MG63 (cell line): ENCODE measurements around the gene SULT1A1. TPM values are rescaled to one million over a fixed set of nuclear protein-coding genes. Genes with fewer than 3 reads are reported as not detected.
A peak's percentile ranks its signal among the peaks of the same experiment; 100 is the strongest.
"Not testable (repeated sequence)": the region's sequence is repeated elsewhere in the genome, so short reads cannot be mapped to it uniquely, and the experiment has no call there.

Source experiments
- DNase-seq: peaks from one replicate; pipeline ENCODE4 v3.0.0-alpha.2; 2020
- H3K27me3 ChIP-seq: fragments of 250-450 bp; sonication (Bioruptor Pico); 2 replicates; pipeline ENCODE4 v1.5.1; 2020; ENCODE audit warnings: mild to moderate bottlenecking, moderate library complexity
- H3K36me3 ChIP-seq: fragments of 250-450 bp; sonication (Bioruptor Pico); 2 replicates; pipeline ENCODE4 v1.5.1; 2020; ENCODE audit warnings: mild to moderate bottlenecking, moderate library complexity
- H3K4me3 ChIP-seq: fragments of 250-450 bp; sonication (Bioruptor Pico); 2 replicates; pipeline ENCODE4 v1.5.1; 2020; ENCODE audit warnings: mild to moderate bottlenecking, moderate library complexity
- H3K9me3 ChIP-seq: fragments of 250-450 bp; sonication (Bioruptor Pico); 2 replicates; pipeline ENCODE4 v1.5.1; 2020; ENCODE audit warnings: mild to moderate bottlenecking, moderate library complexity
- total RNA-seq: library from RNA; depleted of rRNA; stranded (reverse); fragments of >200 nt; shearing (Covaris generic); gene quantifications from 2 replicates; pipeline ENCODE4 v1.2.3, GENCODE V29; 2014; ENCODE audit warnings: low replicate concordance; rRNA removed

SULT1A1 gene
- total RNA-seq: 0.12 and 2.3 TPM in 2 replicates

DNA sequence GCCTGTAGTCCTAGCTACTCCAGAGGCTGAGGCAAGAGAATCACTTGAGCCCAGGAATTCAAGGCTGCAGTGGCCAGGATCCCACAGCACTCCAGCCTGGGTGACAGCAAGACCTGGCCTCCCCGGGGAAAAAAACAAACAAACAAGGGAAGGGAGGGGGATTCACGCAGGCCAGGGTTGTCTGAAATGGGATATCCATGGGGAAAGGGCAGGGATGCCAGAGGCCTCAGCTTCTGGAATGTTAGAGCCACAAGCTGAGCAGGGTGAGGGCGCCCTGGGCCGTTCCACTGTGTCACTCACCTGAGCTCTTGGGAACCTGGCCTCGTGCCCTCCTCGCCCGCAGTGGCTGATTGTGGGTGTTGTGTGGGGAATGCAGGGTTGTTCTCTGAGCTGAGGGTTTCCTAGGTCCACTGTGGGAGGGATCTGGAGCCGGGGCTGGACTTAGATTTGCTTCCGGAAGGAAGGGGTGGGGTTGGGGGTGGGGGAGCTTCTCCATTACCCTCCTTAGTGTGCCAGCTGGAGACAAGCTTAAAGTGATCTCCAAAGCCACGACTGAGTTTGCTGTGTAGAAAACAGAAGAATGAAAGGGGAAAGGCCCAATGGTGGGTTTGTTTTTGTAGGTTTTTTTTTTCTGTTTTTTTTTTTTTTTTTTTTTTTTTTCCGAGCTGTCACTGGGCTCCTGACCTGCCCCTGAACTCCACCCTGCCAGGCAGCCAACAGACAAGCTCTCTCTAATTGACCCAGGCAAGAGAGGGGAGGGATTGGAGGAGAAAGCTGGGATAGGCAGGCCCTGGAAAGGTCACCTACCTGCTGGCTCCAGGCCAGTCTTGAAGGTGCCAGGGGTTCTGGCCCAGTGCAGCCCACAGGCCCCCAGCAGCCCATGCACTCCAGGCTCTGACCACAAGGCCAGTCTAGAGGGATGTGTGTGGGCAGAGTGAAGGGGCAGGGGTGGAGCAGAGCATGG is at the start of gene SULT1A1:
Gene SULT1A1, minus strand, starts transcription at position 414 of the 964 bp plus-strand sequence. CDS start 1,189 bp downstream, outside the sequence.
- Histone ChIP-seq H3K27me3 (no peaks in the 10 kb centered on the region), H3K9me3 (no peaks in the 10 kb centered on the region), H3K36me3 (no peaks in the 10 kb centered on the region), H3K4me3 (no peak within 1 kb of the TSS)
- DNase-seq: no peak

- H3K9me3 ChIP-seq, DNase-seq, H3K4me3 ChIP-seq, H3K36me3 ChIP-seq, H3K27me3 ChIP-seq: not testable (repeated sequence)
Observed at GRCh38 chr16:28639959-28640358, 30.1 kb upstream of the SULT1A1 start.

GRCh38 chr16:28638359-28638758 is 28.5 kb upstream of the SULT1A1 start:
- not testable (repeated sequence) for H3K27me3 ChIP-seq, H3K4me3 ChIP-seq, H3K36me3 ChIP-seq, H3K9me3 ChIP-seq, DNase-seq

GRCh38 chr16:28637765-28638164 is 27.9 kb upstream of the SULT1A1 start, which contains the start of gene NPIPB8:
Gene NPIPB8, plus strand, starts transcription at chr16:28638065. Its CDS starts 296 bp downstream, at chr16:28638361.
- DNase-seq, H3K9me3 ChIP-seq, H3K36me3 ChIP-seq, H3K4me3 ChIP-seq, H3K27me3 ChIP-seq: not testable (repeated sequence)

DNA sequence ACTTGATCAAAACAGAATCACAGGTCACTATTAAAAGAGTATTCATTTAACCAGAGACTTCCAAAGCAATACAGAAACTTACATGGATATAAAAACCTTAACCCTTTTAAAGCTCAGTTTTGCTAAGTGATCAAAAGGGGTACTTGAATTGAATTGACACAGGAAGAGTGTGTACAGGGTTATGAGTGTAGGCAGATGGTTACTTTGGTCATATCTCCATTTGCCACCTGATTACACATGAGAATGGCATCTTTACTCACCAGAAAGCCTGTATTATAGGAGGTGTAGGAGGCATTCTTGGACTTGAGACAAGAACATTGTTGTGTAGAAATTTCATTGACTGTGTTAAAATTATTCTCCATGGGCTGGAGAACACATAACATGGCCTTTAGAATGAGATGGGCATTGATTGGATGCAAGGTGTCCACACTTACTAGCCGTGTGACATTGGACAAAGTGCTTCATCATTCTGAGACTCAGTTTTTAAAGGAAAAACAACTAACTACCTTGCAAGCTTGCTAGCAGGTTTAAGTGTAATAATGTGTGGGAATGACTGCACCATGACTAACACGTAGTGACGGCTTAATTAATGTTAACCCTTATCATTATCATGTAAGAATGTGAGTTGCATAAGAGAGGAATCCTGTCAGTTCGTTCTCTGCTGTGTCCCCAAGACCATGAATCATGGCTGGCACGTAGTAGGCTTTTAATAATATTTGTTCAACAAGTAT is 26.4 kb upstream of the SULT1A1 start:
- not testable (repeated sequence) for H3K27me3 ChIP-seq, H3K9me3 ChIP-seq, H3K4me3 ChIP-seq, H3K36me3 ChIP-seq
- peak; percentile 38 for DNase-seq

DNA sequence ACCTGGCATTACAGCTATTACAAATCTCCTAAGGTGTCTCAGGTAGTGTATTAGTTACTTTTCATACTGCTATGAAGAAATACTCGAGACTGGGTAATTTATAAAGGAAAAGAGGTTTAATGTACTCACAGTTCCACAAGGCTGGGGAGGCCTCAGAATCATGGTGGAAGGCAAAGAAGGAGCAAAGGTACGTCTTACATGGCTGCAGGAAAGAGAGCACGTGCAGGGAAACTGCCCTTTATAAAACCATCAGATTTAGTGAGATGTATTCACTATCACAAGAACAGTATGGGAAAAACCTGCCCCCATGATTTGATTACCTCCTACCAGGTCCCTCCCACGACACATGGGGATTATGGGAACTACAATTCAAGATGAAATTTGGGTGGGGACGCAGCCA is 21.1 kb upstream of the SULT1A1 start:
- not testable (repeated sequence) for H3K9me3 ChIP-seq, H3K4me3 ChIP-seq, DNase-seq, H3K36me3 ChIP-seq, H3K27me3 ChIP-seq

GRCh38 chr16:28623172-28623711 is 13.4 kb upstream of the SULT1A1 start:
- H3K36me3 ChIP-seq: no peaks in the 10 kb centered on the region
- no peak overlapping the region for H3K4me3 ChIP-seq
- H3K27me3 ChIP-seq: no peaks in the 10 kb centered on the region
- no peak for DNase-seq
- H3K9me3 ChIP-seq: no peaks in the 10 kb centered on the region

GRCh38 chr16:28622532-28623171 is 12.8 kb upstream of the SULT1A1 start:
- H3K9me3 ChIP-seq, H3K36me3 ChIP-seq, H3K4me3 ChIP-seq, H3K27me3 ChIP-seq, DNase-seq: not testable (repeated sequence)

DNA sequence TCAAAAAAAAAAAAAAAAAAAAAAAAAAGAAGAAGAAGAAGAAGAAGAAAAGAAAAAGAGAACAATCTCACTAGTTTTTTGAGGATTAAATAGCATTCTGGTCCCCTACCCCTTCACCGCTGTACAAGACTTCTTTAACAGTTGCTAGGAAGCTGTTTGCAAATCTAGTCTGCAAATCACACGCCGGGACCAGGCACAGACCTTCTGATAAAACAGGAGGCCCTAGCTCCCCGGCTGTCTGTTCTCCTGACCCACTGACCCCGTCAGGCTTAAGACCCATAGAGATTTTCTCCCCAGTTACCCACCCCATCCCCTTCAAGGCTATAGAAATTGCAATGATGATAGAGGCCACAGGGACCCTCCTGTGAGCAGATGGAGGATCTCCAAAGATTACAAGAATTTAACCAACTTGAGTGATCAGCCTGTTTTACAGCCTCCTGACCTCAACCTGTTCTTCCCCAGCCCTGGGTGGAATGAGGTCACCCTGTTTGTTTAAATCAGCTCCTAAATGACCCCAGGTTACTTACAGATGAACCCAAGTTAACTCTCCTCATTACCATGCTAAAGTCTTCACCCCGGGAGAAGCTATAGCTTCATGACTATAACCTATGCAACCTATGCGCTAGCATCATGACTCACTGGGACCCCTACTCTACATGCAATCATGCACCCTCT is 11.8 kb upstream of the SULT1A1 start:
- no peaks in the 10 kb centered on the region for H3K36me3 ChIP-seq
- no peak overlapping the region for H3K4me3 ChIP-seq
- DNase-seq: no peak

DNA sequence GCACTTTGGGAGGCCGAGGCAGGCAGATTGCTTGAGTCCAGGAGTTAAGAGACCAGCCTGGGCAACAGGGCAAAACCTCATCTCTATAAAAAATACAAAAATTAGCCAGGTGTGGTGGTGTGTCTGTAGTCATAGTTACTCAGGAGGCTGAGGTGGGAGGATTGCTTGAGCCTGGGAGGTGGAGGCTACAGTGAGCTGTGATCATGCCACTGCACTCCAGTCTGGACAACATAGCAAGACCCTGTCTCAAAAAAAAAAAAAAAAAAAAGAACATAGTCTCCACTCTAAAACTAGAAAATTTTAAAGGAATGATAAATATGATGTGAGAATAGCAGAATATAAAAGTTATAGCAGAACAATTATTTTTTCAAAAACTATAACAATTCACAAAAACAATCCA is 10.5 kb upstream of the SULT1A1 start:
- not testable (repeated sequence) for H3K4me3 ChIP-seq, DNase-seq, H3K9me3 ChIP-seq

More for the DNA sequence above, 11.8 kb upstream of the SULT1A1 start:
- Histone ChIP-seq H3K9me3 (no peaks in the 10 kb centered on the region), H3K27me3 (no peaks in the 10 kb centered on the region)

GRCh38 chr16:28617874-28618273 is 8.0 kb upstream of the SULT1A1 start:
- no peak for DNase-seq

More for the DNA sequence above, 10.5 kb upstream of the SULT1A1 start:
- H3K27me3 ChIP-seq, H3K36me3 ChIP-seq: not testable (repeated sequence)

GRCh38 chr16:28616636-28617035 is 6.8 kb upstream of the SULT1A1 start:
- no peaks in the 10 kb centered on the region for H3K9me3 ChIP-seq
- H3K4me3 ChIP-seq: no peak overlapping the region
- H3K27me3 ChIP-seq: no peaks in the 10 kb centered on the region
- no peak for DNase-seq
- no peaks in the 10 kb centered on the region for H3K36me3 ChIP-seq

More at GRCh38 chr16:28617874-28618273, 8.0 kb upstream of the SULT1A1 start:
- no peak overlapping the region for H3K4me3 ChIP-seq
- H3K36me3 ChIP-seq: no peaks in the 10 kb centered on the region
- H3K9me3 ChIP-seq: no peaks in the 10 kb centered on the region
- H3K27me3 ChIP-seq: no peaks in the 10 kb centered on the region

- H3K9me3 ChIP-seq, H3K4me3 ChIP-seq, H3K27me3 ChIP-seq, DNase-seq, H3K36me3 ChIP-seq: not testable (repeated sequence)
Observed at GRCh38 chr16:28616224-28616577, 6.4 kb upstream of the SULT1A1 start.

DNA sequence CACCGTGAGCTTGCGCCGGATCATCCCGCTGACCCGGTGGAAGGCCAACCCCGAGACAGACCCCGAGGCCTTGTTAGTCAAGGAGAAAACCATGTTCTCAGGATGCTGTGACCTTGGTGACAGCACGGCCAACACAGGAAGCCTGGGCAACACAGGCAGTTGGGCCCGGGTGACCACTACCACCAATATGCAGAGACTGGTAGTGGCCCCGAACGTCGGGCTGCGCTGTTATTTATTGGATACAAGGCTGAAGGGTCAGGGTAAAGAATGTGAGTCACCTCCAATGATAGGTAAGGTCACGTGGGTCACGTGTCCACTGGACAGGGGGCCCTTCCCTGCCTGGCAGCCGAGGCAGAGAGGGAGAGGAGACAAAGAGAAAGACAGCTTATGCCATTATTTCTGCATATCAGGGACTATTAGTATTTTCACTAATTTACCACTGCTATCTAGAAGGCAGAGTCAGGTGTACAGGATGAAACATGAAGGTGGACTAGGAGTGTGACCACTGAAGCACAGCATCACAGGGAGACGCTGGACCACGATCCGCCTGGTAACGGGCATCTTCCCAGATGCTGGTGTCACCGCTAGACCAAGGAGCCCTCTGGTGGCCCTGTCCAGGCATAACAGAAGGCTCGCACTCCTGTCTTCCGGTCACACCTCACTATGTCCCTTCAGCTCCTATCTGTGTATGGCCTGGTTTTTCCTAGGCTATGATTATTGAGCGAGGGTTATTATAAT is 5.8 kb upstream of the SULT1A1 start:
- DNase-seq: peak; percentile 54
- H3K9me3 ChIP-seq, H3K36me3 ChIP-seq, H3K4me3 ChIP-seq, H3K27me3 ChIP-seq: not testable (repeated sequence)

DNA sequence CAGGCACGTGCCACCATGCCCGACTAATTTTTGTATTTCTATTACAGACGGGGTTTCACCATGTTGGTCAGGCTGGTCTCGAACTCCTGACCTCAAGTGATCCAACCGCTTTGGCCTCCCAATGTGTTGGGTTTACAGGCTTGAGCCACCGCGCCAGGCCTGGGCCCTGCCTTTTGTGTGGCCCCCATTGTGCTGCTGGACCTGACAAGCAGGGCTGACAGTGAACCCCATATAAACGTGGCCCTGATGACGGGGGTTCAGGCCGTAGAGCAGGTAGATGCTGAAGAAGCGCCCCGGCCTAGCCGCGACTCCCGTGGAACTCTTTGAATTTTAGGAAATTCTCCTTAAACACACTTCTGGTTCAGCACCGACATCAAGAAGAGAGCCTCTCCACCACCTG is 4.7 kb upstream of the SULT1A1 start:
- H3K9me3 ChIP-seq, H3K4me3 ChIP-seq, H3K36me3 ChIP-seq, DNase-seq, H3K27me3 ChIP-seq: not testable (repeated sequence)

DNA sequence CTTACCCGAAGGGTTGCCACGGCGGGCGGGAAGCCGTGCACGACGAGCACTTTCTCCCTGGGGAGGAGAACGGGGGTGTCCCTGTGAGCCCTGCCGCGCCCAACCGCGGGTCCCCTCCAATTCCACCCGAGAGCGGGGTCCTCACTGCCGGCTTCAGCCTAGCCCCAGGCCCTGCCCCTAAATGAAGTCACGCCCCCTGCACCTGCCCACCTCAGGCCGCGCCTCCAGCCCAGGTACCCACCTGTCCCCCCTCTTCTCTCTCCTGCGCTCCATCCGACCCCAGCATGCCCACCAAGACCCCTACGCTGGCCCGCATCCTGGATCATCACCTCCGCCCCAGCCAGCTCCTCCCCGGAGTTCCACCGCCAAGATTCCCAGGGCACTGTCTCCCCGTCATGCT is 4.1 kb upstream of the SULT1A1 start:
- not testable (repeated sequence) for H3K4me3 ChIP-seq, H3K9me3 ChIP-seq, H3K36me3 ChIP-seq, DNase-seq, H3K27me3 ChIP-seq
